CD14-positive monocyte (primary cell): ENCODE data around the gene KLHL24. TPM values are rescaled to one million over a fixed set of nuclear protein-coding genes. Genes with fewer than 3 reads are reported as not detected.
"Not testable (repeated sequence)": the region's sequence is repeated elsewhere in the genome, so short reads cannot be mapped to it uniquely, and the experiment has no call there.

ENCODE experiments used
- DNase-seq, 3 donors: peaks; one replicate each; pipeline ENCODE4 v3.0.0-alpha.2; 2011 to 2022
- H2AFZ ChIP-seq: 2 replicates; pipeline ENCODE4 v1.6.0; 2012; ENCODE audit warnings: mild to moderate bottlenecking, low read depth, low read length, inconsistent platforms; ENCODE audit not compliant: insufficient read depth, poor library complexity, severe bottlenecking
- H3K27ac ChIP-seq, 2 donors: 1 replicate in 1 of 2; 2 replicates in 1 of 2; pipeline ENCODE4 v1.5.1; 2012 to 2013; ENCODE audit warnings: low read length in 2 of 2, control low read depth in 1 of 2, inconsistent platforms in 1 of 2, low read depth in 1 of 2, mild to moderate bottlenecking in 1 of 2
- H3K27me3 ChIP-seq, 2 donors: one replicate each; pipeline versions ENCODE4 v1.6.0 to v1.6.1; 2011 to 2013; ENCODE audit warnings: low read length in 2 of 2; ENCODE audit not compliant: control insufficient read depth in 2 of 2, insufficient read depth in 2 of 2
- H3K36me3 ChIP-seq, 2 donors: replicated peaks in 1 of 2; 1 replicate in 1 of 2; 2 replicates in 1 of 2; pipeline versions ENCODE4 v1.5.1 to v1.6.1; 2012 to 2013; ENCODE audit warnings: low read length in 2 of 2, control low read depth in 1 of 2, inconsistent platforms in 1 of 2, mild to moderate bottlenecking in 1 of 2; ENCODE audit not compliant: insufficient read depth in 2 of 2, control insufficient read depth in 1 of 2
- H3K4me1 ChIP-seq, 2 donors: 1 replicate in 1 of 2; 2 replicates in 1 of 2; pipeline versions ENCODE4 v1.5.1 to v1.6.1; 2012 to 2013; ENCODE audit warnings: low read length in 2 of 2, control low read depth in 1 of 2, inconsistent platforms in 1 of 2, mild to moderate bottlenecking in 1 of 2, moderate library complexity in 1 of 2; ENCODE audit not compliant: insufficient read depth in 2 of 2, control insufficient read depth in 1 of 2
- H3K4me2 ChIP-seq: replicated peaks from 2 replicates; pipeline ENCODE3; 2012; ENCODE audit warnings: low read length, moderate library complexity, mild to moderate bottlenecking; ENCODE audit not compliant: poor library complexity, severe bottlenecking; ENCODE audit errors: extremely low read depth
- H3K4me3 ChIP-seq, 3 experiments: fragments of 200-600 bp in 1 of 3; sonication (generic) in 1 of 3; replicated peaks in 1 of 3; 1 replicate in 2 of 3; 2 replicates in 1 of 3; pipeline ENCODE4 v1.5.1; 2011 to 2013; ENCODE audit warnings: low read length in 3 of 3, mild to moderate bottlenecking in 3 of 3, control low read depth in 2 of 3, low read depth in 2 of 3, inconsistent platforms in 1 of 3, moderate library complexity in 1 of 3
- H3K79me2 ChIP-seq: 2 replicates; pipeline ENCODE4 v1.6.0; 2012; ENCODE audit warnings: mild to moderate bottlenecking, control low read depth, inconsistent platforms, low read length, moderate library complexity; ENCODE audit not compliant: insufficient read depth
- H3K9ac ChIP-seq: 2 replicates; pipeline ENCODE4 v1.6.0; 2017; ENCODE audit warnings: low read length, mild to moderate bottlenecking; ENCODE audit not compliant: insufficient read depth, poor library complexity, severe bottlenecking
- H3K9me3 ChIP-seq, 2 donors: replicated peaks in 1 of 2; 1 replicate in 1 of 2; 2 replicates in 1 of 2; pipeline versions ENCODE4 v1.5.1 to v1.6.1; 2012 to 2013; ENCODE audit warnings: low read length in 2 of 2, control low read depth in 1 of 2; ENCODE audit not compliant: control insufficient read depth in 1 of 2, insufficient read depth in 1 of 2
- H4K20me1 ChIP-seq: 2 replicates; pipeline ENCODE4 v1.6.0; 2012; ENCODE audit warnings: mild to moderate bottlenecking, low read length, control low read depth, moderate library complexity; ENCODE audit not compliant: insufficient read depth
- H3K27ac Mint-ChIP-seq, 7 donors: one replicate each; pipeline ENCODE4 v1.8.0; 2020; ENCODE audit warnings: mild to moderate bottlenecking in 7 of 7, mixed read lengths in 7 of 7, moderate library complexity in 6 of 7, inconsistent platforms in 2 of 7
- H3K27me3 Mint-ChIP-seq, 3 donors: one replicate each; pipeline ENCODE4 v1.8.0; 2021 to 2022; ENCODE audit warnings: low read depth in 3 of 3, mild to moderate bottlenecking in 3 of 3, mixed read lengths in 3 of 3, moderate library complexity in 3 of 3, inconsistent platforms in 1 of 3
- H3K36me3 Mint-ChIP-seq, 2 donors: one replicate each; pipeline ENCODE4 v1.8.0; 2020; ENCODE audit warnings: mixed read lengths in 2 of 2, inconsistent platforms in 1 of 2, mild to moderate bottlenecking in 1 of 2
- H3K4me1 Mint-ChIP-seq: one replicate; pipeline ENCODE4 v1.8.0; 2020; ENCODE audit warnings: mild to moderate bottlenecking, mixed read lengths
- H3K4me3 Mint-ChIP-seq, 2 donors: one replicate each; pipeline ENCODE4 v1.8.0; 2020; ENCODE audit warnings: mild to moderate bottlenecking in 2 of 2, mixed read lengths in 2 of 2, moderate library complexity in 1 of 2
- H3K9me3 Mint-ChIP-seq, 7 donors: one replicate each; pipeline ENCODE4 v1.8.0; 2020 to 2022; ENCODE audit warnings: mixed read lengths in 7 of 7, mild to moderate bottlenecking in 6 of 7, moderate library complexity in 6 of 7, inconsistent platforms in 2 of 7
- WGBS: methylation state at CpG from one replicate; pipeline ENCODE4 v1.1.5; 2013; ENCODE audit warnings: missing lambda C conversion rate; ENCODE audit not compliant: insufficient coverage; 5-methylcytosine and 5-hydroxymethylcytosine counted together
- intact Hi-C, 2 donors: fragments of 100-400 bp; cut with micrococcal nuclease; formaldehyde crosslinking; loops; one replicate each; pipeline versions ENCODE4 v1.15.0 to v1.15.1; 2023
- polyA plus RNA-seq, 3 donors: library from polyadenylated mRNA; depleted of rRNA in 1 of 3; unstranded in 2 of 3; stranded (reverse) in 1 of 3; fragments of 300-500 nt in 2 of 3; fragments of >200 nt in 1 of 3; fragmentation: Illumina TruSeq in 2 of 3; gene quantifications; 1 replicate in 2 of 3; 2 replicates in 1 of 3; pipeline ENCODE4 v1.2.3, GENCODE V29; 2012 to 2021
- TF ChIP-seq, protein P1 (sequence below): fragments of 200-600 bp; IDR thresholded peaks from one replicate; pipeline ENCODE4 v1.8.0; 2022; ENCODE audit warnings: antibody characterized with exemption, mild to moderate bottlenecking

Gene KLHL24
- polyA plus RNA-seq, 3 donors = 24.1 to 31.7 (median 31.4) TPM

DNA sequence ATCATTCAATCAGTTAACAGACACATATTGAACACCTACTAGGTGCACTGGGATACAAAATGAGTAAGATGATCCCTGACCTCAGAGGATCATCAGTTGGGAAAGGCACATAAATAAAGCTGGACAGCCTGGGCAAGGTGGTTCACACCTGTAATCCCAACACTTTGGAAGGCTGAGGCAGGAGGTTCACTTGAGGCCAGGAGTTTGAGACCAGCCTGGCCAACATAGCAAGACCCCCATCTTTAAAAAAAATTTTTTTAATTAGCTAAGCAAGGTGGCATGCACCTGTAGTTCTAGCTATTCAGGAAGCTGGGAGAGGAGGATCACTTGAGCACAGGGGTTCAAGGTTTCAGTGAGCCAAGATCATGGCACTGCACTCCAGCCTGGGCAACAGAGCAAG, 3.7 kb upstream of the KLHL24 start:
- H3K27me3 Mint-ChIP-seq = peaks cover 0 to 2% (median 0%) of the 10 kb centered on the region in 3 donors
- intact Hi-C loops = loop anchor here in 1 of 2 donors (10.0 kb wide), 1 partner anchor 77 kb away; the partner anchor contains the start of gene KLHL6
- H3K9me3 ChIP-seq = no peaks in the 10 kb centered on the region
- H3K36me3 ChIP-seq = no peaks in the 10 kb centered on the region
- no peak overlapping the region for H3K4me2 ChIP-seq
- peaks cover 4 to 10% of the 10 kb centered on the region in 2 donors for H3K4me1 ChIP-seq
- H3K27me3 ChIP-seq = no peaks in the 10 kb centered on the region
- no peak overlapping the region for H2AFZ ChIP-seq
- peaks cover 1% of the 10 kb centered on the region for H4K20me1 ChIP-seq
- H3K79me2 ChIP-seq = peaks cover 9% of the 10 kb centered on the region
- no peak overlapping the region for H3K4me3 Mint-ChIP-seq
- no peaks in the 10 kb centered on the region for H3K36me3 Mint-ChIP-seq
- no peak overlapping the region for H3K4me3 ChIP-seq
- H3K9me3 Mint-ChIP-seq = no peaks in the 10 kb centered on the region
- peaks cover 7% of the 10 kb centered on the region for H3K4me1 Mint-ChIP-seq
- H3K27ac ChIP-seq = no peak overlapping the region
- no peak overlapping the region for H3K27ac Mint-ChIP-seq
- H3K9ac ChIP-seq = no peak overlapping the region
- DNase-seq = no peak
- TF ChIP-seq, protein P1, sequence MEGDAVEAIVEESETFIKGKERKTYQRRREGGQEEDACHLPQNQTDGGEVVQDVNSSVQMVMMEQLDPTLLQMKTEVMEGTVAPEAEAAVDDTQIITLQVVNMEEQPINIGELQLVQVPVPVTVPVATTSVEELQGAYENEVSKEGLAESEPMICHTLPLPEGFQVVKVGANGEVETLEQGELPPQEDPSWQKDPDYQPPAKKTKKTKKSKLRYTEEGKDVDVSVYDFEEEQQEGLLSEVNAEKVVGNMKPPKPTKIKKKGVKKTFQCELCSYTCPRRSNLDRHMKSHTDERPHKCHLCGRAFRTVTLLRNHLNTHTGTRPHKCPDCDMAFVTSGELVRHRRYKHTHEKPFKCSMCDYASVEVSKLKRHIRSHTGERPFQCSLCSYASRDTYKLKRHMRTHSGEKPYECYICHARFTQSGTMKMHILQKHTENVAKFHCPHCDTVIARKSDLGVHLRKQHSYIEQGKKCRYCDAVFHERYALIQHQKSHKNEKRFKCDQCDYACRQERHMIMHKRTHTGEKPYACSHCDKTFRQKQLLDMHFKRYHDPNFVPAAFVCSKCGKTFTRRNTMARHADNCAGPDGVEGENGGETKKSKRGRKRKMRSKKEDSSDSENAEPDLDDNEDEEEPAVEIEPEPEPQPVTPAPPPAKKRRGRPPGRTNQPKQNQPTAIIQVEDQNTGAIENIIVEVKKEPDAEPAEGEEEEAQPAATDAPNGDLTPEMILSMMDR = no peak

DNA sequence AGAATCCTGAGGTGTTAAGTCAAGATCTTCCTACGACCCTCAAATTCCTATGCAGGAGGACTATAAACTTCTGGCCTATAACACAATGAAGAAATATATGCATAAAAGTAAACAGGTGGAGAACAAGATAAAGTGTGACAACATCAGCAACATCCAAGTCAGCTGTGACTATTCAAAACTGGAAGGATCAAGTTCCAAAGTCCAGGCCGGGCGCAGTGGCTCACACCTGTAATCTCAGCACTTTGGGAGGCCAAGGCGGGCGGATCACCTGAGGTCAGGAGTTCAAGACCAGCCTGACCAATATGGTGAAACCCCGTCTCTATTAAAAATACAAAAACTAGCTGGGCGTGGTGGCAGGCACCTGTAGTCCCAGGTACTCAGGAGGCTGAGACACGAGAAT, 2.7 kb upstream of the KLHL24 start:
- H3K27ac Mint-ChIP-seq, H3K4me3 Mint-ChIP-seq, H3K9me3 ChIP-seq, H3K9me3 Mint-ChIP-seq, H2AFZ ChIP-seq, H3K27me3 ChIP-seq, H3K36me3 Mint-ChIP-seq, H3K9ac ChIP-seq, H3K27ac ChIP-seq, H3K27me3 Mint-ChIP-seq, H3K4me2 ChIP-seq, DNase-seq, H3K4me3 ChIP-seq, H3K36me3 ChIP-seq: not testable (repeated sequence)
- Histone ChIP-seq H4K20me1 (peaks cover 11% of the 10 kb centered on the region), H3K79me2 (peaks cover 19% of the 10 kb centered on the region), H3K4me1 (peaks cover 13 to 19% of the 10 kb centered on the region in 2 donors)
- intact Hi-C loops = loop anchor here in 1 of 2 donors (10.0 kb wide), 1 partner anchor 78 kb away; the partner anchor contains the start of gene KLHL6
- peaks cover 16% of the 10 kb centered on the region for H3K4me1 Mint-ChIP-seq
- 100% methylated on average over 2 of the region's 8 CpGs for WGBS
